ENCODE results near the gene IGFALS. TPM values are rescaled to one million over a fixed set of nuclear protein-coding genes. Genes with fewer than 3 reads are reported as not detected.

IGFALS gene
- total RNA-seq, 1 donor from 2014 or later: 0.12 TPM

DNA sequence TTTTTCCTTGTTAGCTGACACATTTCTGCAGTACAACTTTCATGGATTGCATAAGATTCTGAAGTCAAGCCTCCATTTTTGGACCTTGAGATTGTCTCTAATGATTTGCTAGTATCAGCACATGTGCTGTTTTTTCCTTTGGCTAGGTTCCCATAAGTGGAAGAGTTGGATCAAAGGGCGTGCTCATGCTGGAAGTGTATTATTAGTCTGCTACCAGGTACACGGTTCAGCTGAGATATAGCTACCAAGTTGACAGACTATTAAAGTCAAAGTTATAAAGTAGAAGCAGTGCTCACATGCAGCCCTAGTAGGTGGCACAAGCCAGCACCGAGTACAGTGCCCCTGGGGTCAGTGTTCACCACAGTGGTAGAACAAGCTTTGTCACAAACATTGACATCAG is 36.7 kb upstream of the IGFALS start:
- no peak for DNase-seq (ENCODE audit: low spot score)
- Mint-ChIP-seq H3K4me3 (ENCODE audit: unreplicated experiment) (no peak overlapping the region), H3K9me3 (ENCODE audit: low read depth) (no peaks in the 10 kb centered on the region), H3K36me3 (ENCODE audit: low read depth) (peaks cover 3% of the 10 kb centered on the region), H3K27me3 (ENCODE audit: low read depth) (no peaks in the 10 kb centered on the region), H3K4me1 (ENCODE audit: low read depth) (peaks cover 38% of the 10 kb centered on the region), H3K27ac (ENCODE audit: unreplicated experiment) (no peak overlapping the region)
- TF ChIP-seq, protein P1, sequence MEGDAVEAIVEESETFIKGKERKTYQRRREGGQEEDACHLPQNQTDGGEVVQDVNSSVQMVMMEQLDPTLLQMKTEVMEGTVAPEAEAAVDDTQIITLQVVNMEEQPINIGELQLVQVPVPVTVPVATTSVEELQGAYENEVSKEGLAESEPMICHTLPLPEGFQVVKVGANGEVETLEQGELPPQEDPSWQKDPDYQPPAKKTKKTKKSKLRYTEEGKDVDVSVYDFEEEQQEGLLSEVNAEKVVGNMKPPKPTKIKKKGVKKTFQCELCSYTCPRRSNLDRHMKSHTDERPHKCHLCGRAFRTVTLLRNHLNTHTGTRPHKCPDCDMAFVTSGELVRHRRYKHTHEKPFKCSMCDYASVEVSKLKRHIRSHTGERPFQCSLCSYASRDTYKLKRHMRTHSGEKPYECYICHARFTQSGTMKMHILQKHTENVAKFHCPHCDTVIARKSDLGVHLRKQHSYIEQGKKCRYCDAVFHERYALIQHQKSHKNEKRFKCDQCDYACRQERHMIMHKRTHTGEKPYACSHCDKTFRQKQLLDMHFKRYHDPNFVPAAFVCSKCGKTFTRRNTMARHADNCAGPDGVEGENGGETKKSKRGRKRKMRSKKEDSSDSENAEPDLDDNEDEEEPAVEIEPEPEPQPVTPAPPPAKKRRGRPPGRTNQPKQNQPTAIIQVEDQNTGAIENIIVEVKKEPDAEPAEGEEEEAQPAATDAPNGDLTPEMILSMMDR (IDR thresholded peaks at IDR 0.05): no peak

DNA sequence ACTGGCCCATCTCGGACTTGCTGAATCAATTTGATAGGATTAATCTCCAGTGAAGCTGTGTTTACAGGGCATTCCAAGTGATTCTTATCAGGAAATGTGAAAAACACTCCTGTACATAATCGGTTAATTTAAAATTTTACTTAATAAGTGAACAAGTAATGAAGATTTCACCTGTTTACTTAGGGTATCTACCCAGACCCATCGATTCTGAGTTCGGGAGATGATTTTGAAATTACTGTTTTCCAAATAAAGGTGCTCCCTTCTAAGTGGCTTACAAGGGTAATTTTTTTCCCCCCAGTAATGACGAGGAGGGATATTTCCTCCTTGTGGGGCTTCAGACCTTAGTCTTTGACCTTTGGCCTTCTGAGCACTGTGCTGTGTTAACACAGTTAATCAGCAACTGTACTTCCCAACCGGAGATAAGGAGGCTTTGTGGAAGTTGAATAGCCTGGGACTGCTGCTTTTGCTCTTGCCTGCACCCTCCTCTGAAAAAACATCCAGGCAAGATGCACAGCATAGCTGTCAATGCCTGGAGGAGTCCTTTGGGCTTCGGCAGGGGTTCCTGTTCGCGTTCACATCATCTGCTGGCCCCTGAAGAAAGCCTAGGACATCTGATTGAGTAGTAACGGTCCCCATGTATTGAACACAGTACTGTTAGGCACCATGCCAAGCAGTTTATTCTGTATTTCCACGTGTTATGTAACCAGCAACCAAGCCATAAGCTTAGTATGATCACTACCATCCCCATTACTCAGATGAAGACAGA is 35.3 kb upstream of the IGFALS start:
- Mint-ChIP-seq H3K9me3 (ENCODE audit: low read depth) (no peaks in the 10 kb centered on the region), H3K4me3 (ENCODE audit: unreplicated experiment) (peak overlapping the region; percentile 95), H3K27ac (ENCODE audit: unreplicated experiment) (no peak overlapping the region), H3K4me1 (ENCODE audit: low read depth) (peaks cover 48% of the 10 kb centered on the region), H3K27me3 (ENCODE audit: low read depth) (no peaks in the 10 kb centered on the region), H3K36me3 (ENCODE audit: low read depth) (peaks cover 3% of the 10 kb centered on the region)
- peak; percentile 8 for DNase-seq (ENCODE audit: low spot score)
- TF ChIP-seq, protein P1 (IDR thresholded peaks at IDR 0.05): no peak

DNA sequence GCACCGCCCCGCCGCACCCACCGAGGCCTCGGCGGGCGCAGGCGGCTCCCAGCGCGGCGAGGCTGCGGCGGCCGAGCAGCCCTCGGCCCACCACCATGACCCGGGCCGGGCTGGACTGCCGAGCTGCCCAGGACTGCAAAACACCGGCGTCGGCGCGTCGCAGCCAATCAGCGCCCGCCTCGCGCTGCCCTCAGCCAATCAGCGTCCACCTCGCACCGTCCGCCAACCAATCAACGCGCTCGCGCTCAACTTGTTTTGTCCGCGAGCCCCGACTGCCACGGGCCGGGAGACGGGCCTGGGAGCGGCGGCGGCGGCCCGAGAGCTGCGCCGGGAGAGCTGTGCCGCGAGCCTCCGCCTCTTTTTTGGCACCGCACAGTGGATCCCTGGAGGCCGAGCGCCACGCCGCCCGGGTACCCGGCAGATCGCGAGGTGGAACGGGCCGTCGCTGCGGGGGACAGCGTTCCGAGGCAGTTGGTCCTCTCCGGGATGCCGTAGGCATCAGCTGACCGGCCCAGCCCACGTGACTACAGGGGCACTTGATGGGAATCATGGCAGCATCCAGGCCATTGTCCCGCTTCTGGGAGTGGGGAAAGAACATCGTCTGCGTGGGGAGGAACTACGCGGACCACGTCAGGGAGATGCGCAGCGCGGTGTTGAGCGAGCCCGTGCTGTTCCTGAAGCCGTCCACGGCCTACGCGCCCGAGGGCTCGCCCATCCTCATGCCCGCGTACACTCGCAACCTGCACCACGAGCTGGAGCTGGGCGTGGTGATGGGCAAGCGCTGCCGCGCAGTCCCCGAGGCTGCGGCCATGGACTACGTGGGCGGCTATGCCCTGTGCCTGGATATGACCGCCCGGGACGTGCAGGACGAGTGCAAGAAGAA is 33.4 kb upstream of the IGFALS start, which contains the start of the genes FAHD1 and HAGH:
TSS of gene FAHD1 (plus strand) at position 516 of the 883 bp plus-strand sequence. CDS start at position 549, 33 bp downstream.
TSS of gene HAGH (minus strand) at position 135 of the 883 bp plus-strand sequence. CDS start at position 97, 38 bp downstream.
- Mint-ChIP-seq H3K9me3 (ENCODE audit: low read depth) (no peaks in the 10 kb centered on the region), H3K27me3 (ENCODE audit: low read depth) (no peaks in the 10 kb centered on the region), H3K36me3 (ENCODE audit: low read depth) (peaks cover 2% of the 10 kb centered on the region), H3K4me3 (ENCODE audit: unreplicated experiment) (peak within 1 kb of the TSS; percentile 95), H3K4me1 (ENCODE audit: low read depth) (peaks cover 51% of the 10 kb centered on the region), H3K27ac (ENCODE audit: unreplicated experiment) (peak within 1 kb of the TSS; percentile 93)
- TF ChIP-seq, protein P1 (IDR thresholded peaks at IDR 0.05): no peak
- DNase-seq (ENCODE audit: low spot score): peak; percentile 97

DNA sequence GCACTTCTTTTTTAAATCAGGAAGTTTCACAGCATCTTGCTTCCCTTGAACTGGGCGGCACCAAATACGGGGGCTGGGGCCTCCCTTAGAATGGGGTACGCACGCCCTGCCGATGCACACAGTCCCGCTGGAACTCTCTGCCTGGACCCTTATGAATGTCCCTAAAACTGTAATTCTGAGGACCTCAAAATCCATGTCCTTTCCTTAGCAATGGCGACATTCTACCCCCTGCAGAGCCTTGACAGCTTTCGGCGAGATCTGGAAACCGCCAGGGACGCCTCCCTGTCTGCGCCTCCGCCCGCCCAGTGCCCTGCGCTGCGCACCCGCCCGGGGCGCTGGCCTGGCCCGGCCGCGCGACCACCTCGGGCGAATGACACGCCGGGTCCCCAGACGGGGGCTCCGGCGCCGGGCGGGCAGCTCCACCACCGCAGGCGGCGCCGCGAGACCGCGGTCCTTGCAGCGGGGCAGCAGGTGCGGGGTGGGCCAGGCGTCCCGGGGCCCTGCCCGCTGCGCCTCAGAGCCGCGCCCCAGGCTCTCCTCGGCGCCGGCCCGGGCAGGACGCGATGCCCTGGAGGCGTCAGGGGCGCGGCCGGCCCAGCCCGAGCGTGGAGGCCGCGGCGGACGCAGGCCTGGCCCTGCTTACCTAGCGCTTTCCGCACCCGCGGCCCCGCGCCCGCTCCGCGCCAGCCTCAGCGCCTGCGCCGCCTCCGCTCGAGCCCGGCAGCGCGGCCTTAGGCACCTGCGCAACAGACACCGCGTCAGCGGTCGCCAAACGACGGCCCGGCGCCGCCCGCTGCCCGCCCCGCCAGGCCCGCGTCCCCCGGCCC is 32.6 kb upstream of the IGFALS start:
- no peaks in the 10 kb centered on the region for H3K36me3 Mint-ChIP-seq (ENCODE audit: low read depth)
- DNase-seq (ENCODE audit: low spot score): peak; percentile 66
- TF ChIP-seq, protein P1 (IDR thresholded peaks at IDR 0.05): peak; percentile 10
- H3K27me3 Mint-ChIP-seq (ENCODE audit: low read depth): no peaks in the 10 kb centered on the region
- H3K4me1 Mint-ChIP-seq (ENCODE audit: low read depth): peaks cover 51% of the 10 kb centered on the region
- no peaks in the 10 kb centered on the region for H3K9me3 Mint-ChIP-seq (ENCODE audit: low read depth)
- H3K4me3 Mint-ChIP-seq (ENCODE audit: unreplicated experiment): peak overlapping the region; percentile 68
- H3K27ac Mint-ChIP-seq (ENCODE audit: unreplicated experiment): no peak overlapping the region

Measured in chondrocyte (in vitro differentiated cells).